ENCODE results near the gene LY6G5B. TPM values are rescaled to one million over a fixed set of nuclear protein-coding genes. Genes with fewer than 3 reads are reported as not detected.

Gene LY6G5B
- total RNA-seq, 1 donor from 2014 or later, result 2.8 TPM

GRCh38 chr6:31666337-31666965 is 3.3 kb upstream of the LY6G5B start:
- peak overlapping the region; percentile 85 for H3K27ac Mint-ChIP-seq
- TF ChIP-seq EZH2 (IDR thresholded peaks at IDR 0.05), result no peak
- TF ChIP-seq EZH2phosphoT487 (IDR thresholded peaks at IDR 0.05), result no peak
- TF ChIP-seq CTCF (IDR thresholded peaks at IDR 0.05), result no peak

GRCh38 chr6:31676322-31676903 is 6.6 kb downstream of the LY6G5B start:
- no peaks in the 10 kb centered on the region for H3K36me3 ChIP-seq
- no peak overlapping the region for H3K4me2 ChIP-seq
- H3K9ac ChIP-seq, result no peak overlapping the region
- no peaks in the 10 kb centered on the region for H3K9me3 Mint-ChIP-seq
- H3K27me3 ChIP-seq, result peaks cover 7% of the 10 kb centered on the region
- no peak overlapping the region for H3K27ac ChIP-seq
- H3K4me1 ChIP-seq, result peaks cover under 1% of the 10 kb centered on the region
- no peak for TF ChIP-seq EZH2 (IDR thresholded peaks at IDR 0.05)
- no peak for TF ChIP-seq CTCF (IDR thresholded peaks at IDR 0.05)
- TF ChIP-seq EZH2phosphoT487 (IDR thresholded peaks at IDR 0.05), result no peak
- H3K4me3 ChIP-seq, result no peak overlapping the region
- no peak overlapping the region for H3K27ac Mint-ChIP-seq
- H3F3A ChIP-seq (ENCODE audit: low read depth), result peaks cover 6% of the 10 kb centered on the region
- DNase-seq (ENCODE audit: low spot score), result no peak
- H3K4me3 Mint-ChIP-seq, result no peak overlapping the region
- no peaks in the 10 kb centered on the region for H3K79me2 ChIP-seq (ENCODE audit: low read depth)
- no peak overlapping the region for H2AFZ ChIP-seq (replicated peaks)
- peaks cover 7% of the 10 kb centered on the region for H3K36me3 Mint-ChIP-seq
- H3K4me1 Mint-ChIP-seq, result peaks cover 9% of the 10 kb centered on the region
- H3K27me3 Mint-ChIP-seq (ENCODE audit: insufficient read depth, low read depth), result peaks cover 8% of the 10 kb centered on the region
- no peaks in the 10 kb centered on the region for H4K20me1 ChIP-seq (ENCODE audit: low read depth)
- no peaks in the 10 kb centered on the region for H3K9me3 ChIP-seq (ENCODE audit: low read depth)

More at GRCh38 chr6:31666337-31666965, 3.3 kb upstream of the LY6G5B start:
- H3K27ac ChIP-seq, result no peak overlapping the region
- Mint-ChIP-seq H3K4me1 (peaks cover 35% of the 10 kb centered on the region), H3K36me3 (peaks cover 23% of the 10 kb centered on the region), H3K4me3 (peak overlapping the region; percentile 97), H3K9me3 (no peaks in the 10 kb centered on the region), H3K27me3 (ENCODE audit: insufficient read depth, low read depth) (peaks cover 5% of the 10 kb centered on the region)
- peak overlapping the region; percentile 90 for H3K4me3 ChIP-seq
- H2AFZ ChIP-seq (replicated peaks), result no peak overlapping the region
- peaks cover 15% of the 10 kb centered on the region for H3K4me1 ChIP-seq
- H3K79me2 ChIP-seq (ENCODE audit: low read depth), result peaks cover 57% of the 10 kb centered on the region
- H3K27me3 ChIP-seq, result no peaks in the 10 kb centered on the region
- peak overlapping the region; percentile 84 for H3K9ac ChIP-seq
- peaks cover 25% of the 10 kb centered on the region for H3F3A ChIP-seq (ENCODE audit: low read depth)
- no peak for DNase-seq (ENCODE audit: low spot score)
- no peaks in the 10 kb centered on the region for H3K36me3 ChIP-seq
- H3K4me2 ChIP-seq, result peak overlapping the region; percentile 84
- H3K9me3 ChIP-seq (ENCODE audit: low read depth), result no peaks in the 10 kb centered on the region
- no peaks in the 10 kb centered on the region for H4K20me1 ChIP-seq (ENCODE audit: low read depth)

- Histone ChIP-seq H3K4me3 (no peak overlapping the region), H2AFZ (replicated peaks) (no peak overlapping the region), H3K27ac (no peak overlapping the region), H3K4me1 (peaks cover 4% of the 10 kb centered on the region), H3K9me3 (ENCODE audit: low read depth) (no peaks in the 10 kb centered on the region), H3K79me2 (ENCODE audit: low read depth) (no peaks in the 10 kb centered on the region), H3K4me2 (no peak overlapping the region), H4K20me1 (ENCODE audit: low read depth) (no peaks in the 10 kb centered on the region), H3K9ac (no peak overlapping the region), H3F3A (ENCODE audit: low read depth) (peaks cover 11% of the 10 kb centered on the region), H3K27me3 (peaks cover 12% of the 10 kb centered on the region), H3K36me3 (no peaks in the 10 kb centered on the region)
- Mint-ChIP-seq H3K4me1 (peaks cover 14% of the 10 kb centered on the region), H3K27me3 (ENCODE audit: insufficient read depth, low read depth) (peaks cover 12% of the 10 kb centered on the region), H3K36me3 (peaks cover 9% of the 10 kb centered on the region), H3K27ac (no peak overlapping the region), H3K4me3 (no peak overlapping the region), H3K9me3 (no peaks in the 10 kb centered on the region)
- TF ChIP-seq CTCF (IDR thresholded peaks at IDR 0.05), result no peak
- TF ChIP-seq EZH2phosphoT487 (IDR thresholded peaks at IDR 0.05), result no peak
- no peak for TF ChIP-seq EZH2 (IDR thresholded peaks at IDR 0.05)
- no peak for DNase-seq (ENCODE audit: low spot score)
These were observed 7.1 kb downstream of the LY6G5B start for GRCh38 chr6:31676904-31677303.

Data from neural progenitor cell (in vitro differentiated cells).